Keratinocyte (primary cell): Measurements from ENCODE around the gene GFPT2. TPM values are rescaled to one million over a fixed set of nuclear protein-coding genes. Genes with fewer than 3 reads are reported as not detected.

Source experiments
- DNase-seq: peaks from one replicate; pipeline ENCODE4 v3.0.0-alpha.2; 2011; ENCODE audit warnings: low read depth, missing footprints, low spot score
- FAIRE-seq: peaks from 2 replicates; lab custom pipeline; 2011; peaks lifted over from hg19 to GRCh38; lab: Jason Lieb, UNC
- H2AFZ ChIP-seq: 2 replicates; pipeline ENCODE4 v1.6.0; 2012; ENCODE audit warnings: low read length, control low read depth, inconsistent platforms; ENCODE audit not compliant: control insufficient read depth
- H3K27ac ChIP-seq: 2 replicates; pipeline ENCODE4 v1.5.1; 2011; ENCODE audit warnings: low read length; ENCODE audit not compliant: control insufficient read depth, insufficient read depth
- H3K27me3 ChIP-seq: 3 replicates; pipeline ENCODE4 v1.6.0; 2011; ENCODE audit warnings: low read length; ENCODE audit not compliant: control insufficient read depth, insufficient read depth; ENCODE audit errors: extremely low read depth
- H3K36me3 ChIP-seq, 2 experiments: 2 replicates in 1 of 2; 3 replicates in 1 of 2; pipeline ENCODE4 v1.5.1; 2011; ENCODE audit warnings: low read length in 2 of 2, mild to moderate bottlenecking in 1 of 2; ENCODE audit not compliant: control insufficient read depth in 2 of 2, insufficient read depth in 2 of 2; ENCODE audit errors: extremely low read depth in 1 of 2
- H3K4me1 ChIP-seq: 3 replicates; pipeline ENCODE4 v1.5.1; 2011; ENCODE audit warnings: low read length; ENCODE audit not compliant: control insufficient read depth, insufficient read depth; ENCODE audit errors: extremely low read depth
- H3K4me2 ChIP-seq: 3 replicates; pipeline ENCODE4 v1.6.0; 2011; ENCODE audit warnings: low read depth, low read length; ENCODE audit not compliant: control insufficient read depth, insufficient read depth; ENCODE audit errors: extremely low read depth
- H3K4me3 ChIP-seq, 3 experiments: fragments of 200-600 bp in 1 of 3; sonication (generic) in 1 of 3; 2 replicates in 2 of 3; 3 replicates in 1 of 3; pipeline ENCODE4 v1.5.1; 2011 to 2016; ENCODE audit warnings: low read length in 3 of 3, mild to moderate bottlenecking in 3 of 3, control low read depth in 2 of 3, inconsistent platforms in 1 of 3, low read depth in 1 of 3, mixed read lengths in 1 of 3, mixed run types in 1 of 3, moderate library complexity in 1 of 3; ENCODE audit not compliant: control insufficient read depth in 2 of 3, insufficient read depth in 2 of 3; ENCODE audit errors: extremely low read depth in 1 of 3
- H3K79me2 ChIP-seq: 2 replicates; pipeline ENCODE4 v1.6.0; 2012; ENCODE audit warnings: low read length; ENCODE audit not compliant: control insufficient read depth, insufficient read depth
- H3K9ac ChIP-seq: 3 replicates; pipeline ENCODE4 v1.6.0; 2011; ENCODE audit warnings: low read length; ENCODE audit not compliant: control insufficient read depth, insufficient read depth; ENCODE audit errors: extremely low read depth
- H3K9me1 ChIP-seq: 3 replicates; pipeline ENCODE4 v1.6.0; 2011; ENCODE audit warnings: low read length; ENCODE audit not compliant: control insufficient read depth, insufficient read depth; ENCODE audit errors: extremely low read depth
- H3K9me3 ChIP-seq: 2 replicates; pipeline ENCODE4 v1.5.1; 2012; ENCODE audit warnings: low read depth, low read length; ENCODE audit not compliant: control insufficient read depth
- H4K20me1 ChIP-seq: 3 replicates; pipeline ENCODE4 v1.6.0; 2011; ENCODE audit warnings: low read length; ENCODE audit not compliant: control insufficient read depth, insufficient read depth; ENCODE audit errors: extremely low read depth
- EZH2 ChIP-seq: IDR thresholded peaks from one replicate; pipeline ENCODE4 v1.6.1; 2012; ENCODE audit warnings: inconsistent platforms, mild to moderate bottlenecking, low read length, moderate library complexity
- dilution Hi-C: fragments of 300-500 bp; cut with MboI; formaldehyde crosslinking; loops from one replicate; pipeline ENCODE4 v1.7.0; 2020; ENCODE audit warnings: low sequenced_read_pairs; ENCODE audit not compliant: extremely low pct_ligation_motif_present
- polyA plus RNA-seq, 5 experiments: library from polyadenylated mRNA; depleted of rRNA in 3 of 5; stranded (reverse) in 3 of 5; stranded (forward) in 1 of 5; unstranded in 1 of 5; fragments of >200 nt; gene quantifications; 1 replicate in 1 of 5; 2 replicates in 3 of 5; 3 replicates in 1 of 5; pipeline versions ENCODE4 v1.2.1 to v1.2.3, GENCODE V29; 2011 to 2012; ENCODE audit warnings: missing spikeins in 2 of 5, low read depth in 1 of 5, low replicate concordance in 1 of 5
- TF ChIP-seq, protein P1 (sequence below), 3 experiments: IDR thresholded peaks in 1 of 3; conservative IDR thresholded peaks in 1 of 3; optimal IDR thresholded peaks in 1 of 3; 2 replicates in 2 of 3; 3 replicates in 1 of 3; pipeline versions ENCODE3 to v1.5.1; 2011; ENCODE audit warnings: low read length in 3 of 3, mild to moderate bottlenecking in 3 of 3, moderate library complexity in 2 of 3, control low read depth in 1 of 3, inconsistent platforms in 1 of 3; ENCODE audit not compliant: insufficient read depth in 2 of 3; ENCODE audit errors: extremely low read depth in 1 of 3

GFPT2 gene
- polyA plus RNA-seq, 1 donor (not counting 4 experiments of a cell fraction or from before 2014, with no cell fraction given): not detected

DNA sequence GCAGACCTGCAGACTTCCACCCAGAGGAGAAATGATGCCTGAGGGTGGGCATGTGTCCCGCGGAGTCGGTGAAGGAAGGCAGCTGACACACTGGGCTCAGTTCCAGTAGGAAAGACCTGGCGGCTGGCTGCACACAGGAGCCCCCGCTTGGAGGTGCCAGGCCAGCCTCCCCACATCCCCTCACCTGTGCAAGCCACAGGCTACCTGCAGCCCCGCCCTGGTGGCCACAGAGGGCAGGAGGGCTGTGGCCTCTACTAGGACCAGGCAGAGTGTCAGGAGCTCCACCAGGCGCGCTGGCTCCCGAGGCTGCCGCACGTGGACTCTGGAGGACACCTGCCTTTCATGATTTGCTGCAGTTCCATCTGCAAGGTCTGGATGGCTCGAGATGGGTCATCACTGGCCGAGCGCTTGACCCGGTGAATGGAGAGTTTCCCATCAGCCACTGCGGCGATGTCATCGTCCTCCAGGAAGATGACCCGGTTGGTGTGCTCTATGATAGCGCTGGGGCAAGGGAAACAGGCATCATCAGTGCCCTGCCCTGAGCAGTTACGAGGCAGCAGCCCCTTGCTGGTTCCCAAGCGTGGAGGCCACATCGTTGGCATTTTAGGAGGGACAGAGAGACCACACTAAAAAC is 34.6 kb downstream of the GFPT2 start:
- Histone ChIP-seq H2AFZ (no peak overlapping the region), H3K27me3 (no peaks in the 10 kb centered on the region), H3K9me3 (no peaks in the 10 kb centered on the region), H4K20me1 (no peaks in the 10 kb centered on the region), H3K4me2 (no peak overlapping the region), H3K36me3 (no peaks in the 10 kb centered on the region), H3K4me3 (no peak overlapping the region), H3K79me2 (no peaks in the 10 kb centered on the region), H3K4me1 (no peaks in the 10 kb centered on the region), H3K9me1 (no peaks in the 10 kb centered on the region), H3K27ac (no peak overlapping the region), H3K9ac (no peak overlapping the region)
- FAIRE-seq (no peak), DNase-seq (no peak)
- TF ChIP-seq, protein P1, sequence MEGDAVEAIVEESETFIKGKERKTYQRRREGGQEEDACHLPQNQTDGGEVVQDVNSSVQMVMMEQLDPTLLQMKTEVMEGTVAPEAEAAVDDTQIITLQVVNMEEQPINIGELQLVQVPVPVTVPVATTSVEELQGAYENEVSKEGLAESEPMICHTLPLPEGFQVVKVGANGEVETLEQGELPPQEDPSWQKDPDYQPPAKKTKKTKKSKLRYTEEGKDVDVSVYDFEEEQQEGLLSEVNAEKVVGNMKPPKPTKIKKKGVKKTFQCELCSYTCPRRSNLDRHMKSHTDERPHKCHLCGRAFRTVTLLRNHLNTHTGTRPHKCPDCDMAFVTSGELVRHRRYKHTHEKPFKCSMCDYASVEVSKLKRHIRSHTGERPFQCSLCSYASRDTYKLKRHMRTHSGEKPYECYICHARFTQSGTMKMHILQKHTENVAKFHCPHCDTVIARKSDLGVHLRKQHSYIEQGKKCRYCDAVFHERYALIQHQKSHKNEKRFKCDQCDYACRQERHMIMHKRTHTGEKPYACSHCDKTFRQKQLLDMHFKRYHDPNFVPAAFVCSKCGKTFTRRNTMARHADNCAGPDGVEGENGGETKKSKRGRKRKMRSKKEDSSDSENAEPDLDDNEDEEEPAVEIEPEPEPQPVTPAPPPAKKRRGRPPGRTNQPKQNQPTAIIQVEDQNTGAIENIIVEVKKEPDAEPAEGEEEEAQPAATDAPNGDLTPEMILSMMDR (optimal IDR thresholded peaks at IDR 0.05 in 1 of 3, IDR thresholded peaks at IDR 0.05 in 1 of 3, conservative IDR thresholded peaks at IDR 0.05 in 1 of 3; ENCODE audit: extremely low read depth in 1 of 3, insufficient read depth in 2 of 3, low read length in 3 of 3): no peak
- no peak for TF ChIP-seq EZH2
- dilution Hi-C loops: no loop called here

DNA sequence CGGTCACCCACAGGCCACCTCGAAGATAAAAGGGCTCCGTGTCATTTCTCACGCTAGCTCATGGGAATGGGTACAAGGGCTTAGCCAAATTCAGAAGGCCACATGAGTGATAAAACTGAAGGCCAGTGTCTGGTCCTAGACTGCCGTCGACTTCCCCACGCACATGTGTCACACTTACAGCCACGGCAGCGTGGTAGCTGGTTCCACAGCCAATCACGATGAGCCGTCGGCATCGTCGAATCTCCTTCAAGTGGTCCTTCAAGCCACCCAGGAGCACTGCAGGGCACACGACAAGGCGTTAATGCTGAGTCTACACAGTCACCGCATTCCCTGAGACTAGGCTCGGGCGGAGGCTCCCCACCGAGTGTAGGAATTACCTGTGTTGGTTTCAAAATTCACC is 36.5 kb downstream of the GFPT2 start:
- no peak overlapping the region for H3K4me3 ChIP-seq
- no peaks in the 10 kb centered on the region for H3K4me1 ChIP-seq
- no peaks in the 10 kb centered on the region for H3K9me1 ChIP-seq
- dilution Hi-C loops: no loop called here
- no peaks in the 10 kb centered on the region for H3K36me3 ChIP-seq
- no peaks in the 10 kb centered on the region for H3K79me2 ChIP-seq
- H3K9ac ChIP-seq: no peak overlapping the region
- H3K27me3 ChIP-seq: no peaks in the 10 kb centered on the region
- H3K4me2 ChIP-seq: no peak overlapping the region
- TF ChIP-seq, protein P1 (optimal IDR thresholded peaks at IDR 0.05 in 1 of 3, IDR thresholded peaks at IDR 0.05 in 1 of 3, conservative IDR thresholded peaks at IDR 0.05 in 1 of 3; ENCODE audit: extremely low read depth in 1 of 3, insufficient read depth in 2 of 3, low read length in 3 of 3): no peak
- no peak for TF ChIP-seq EZH2
- no peak overlapping the region for H3K27ac ChIP-seq
- H2AFZ ChIP-seq: no peak overlapping the region
- DNase-seq: no peak
- no peaks in the 10 kb centered on the region for H3K9me3 ChIP-seq
- H4K20me1 ChIP-seq: no peaks in the 10 kb centered on the region
- FAIRE-seq: no peak
